HG03571 (cell line): ENCODE data around the gene VTCN1.
"Not testable (repeated sequence)": the region's sequence is repeated elsewhere in the genome, so short reads cannot be mapped to it uniquely, and the experiment has no call there.

ENCODE experiments used
- ATAC-seq: cut with Tn5 transposase; IDR thresholded peaks from one replicate; pipeline ENCODE4 v1.9.1; 2021; ENCODE audit not compliant: unreplicated experiment

Gene VTCN1

GRCh38 chr1:117210831-117211261 lies at the start of gene VTCN1:
Gene VTCN1 (minus strand): TSS chr1:117210927. CDS start chr1:117210855, 72 bp downstream.
- ATAC-seq: no peak

GRCh38 chr1:117258791-117259190 lies 48.1 kb upstream of the VTCN1 start:
- ATAC-seq: no peak

- ATAC-seq: not testable (repeated sequence)
Measured at GRCh38 chr1:117258075-117258474, 47.3 kb upstream of the VTCN1 start.

GRCh38 chr1:117257291-117257690 lies 46.6 kb upstream of the VTCN1 start:
- no peak for ATAC-seq

GRCh38 chr1:117250061-117250606 lies 39.4 kb upstream of the VTCN1 start:
- ATAC-seq: no peak

- ATAC-seq: no peak
Measured at GRCh38 chr1:117244971-117245370, 34.2 kb upstream of the VTCN1 start.

- ATAC-seq: no peak
Measured at GRCh38 chr1:117244306-117244705, 33.6 kb upstream of the VTCN1 start.

GRCh38 chr1:117241512-117241911 lies 30.8 kb upstream of the VTCN1 start:
- ATAC-seq: no peak

- no peak for ATAC-seq
Measured at GRCh38 chr1:117240547-117240946, 29.8 kb upstream of the VTCN1 start.

- no peak for ATAC-seq
Measured at GRCh38 chr1:117239467-117239866, 28.7 kb upstream of the VTCN1 start.

GRCh38 chr1:117237726-117238381 lies 27.1 kb upstream of the VTCN1 start:
- ATAC-seq: no peak

GRCh38 chr1:117235863-117236465 lies 25.2 kb upstream of the VTCN1 start:
- ATAC-seq: no peak

GRCh38 chr1:117232531-117232930 lies 21.8 kb upstream of the VTCN1 start:
- no peak for ATAC-seq

GRCh38 chr1:117231748-117232373 lies 21.1 kb upstream of the VTCN1 start:
- ATAC-seq: no peak

- no peak for ATAC-seq
Measured at GRCh38 chr1:117231312-117231711, 20.6 kb upstream of the VTCN1 start.

GRCh38 chr1:117229217-117229616 lies 18.5 kb upstream of the VTCN1 start:
- no peak for ATAC-seq

GRCh38 chr1:117225931-117226330 lies 15.2 kb upstream of the VTCN1 start:
- ATAC-seq: no peak

- no peak for ATAC-seq
Measured at GRCh38 chr1:117216718-117217117, 6.0 kb upstream of the VTCN1 start.

- ATAC-seq: no peak
Measured at GRCh38 chr1:117215733-117216462, 5.2 kb upstream of the VTCN1 start.

GRCh38 chr1:117215019-117215418 lies 4.3 kb upstream of the VTCN1 start:
- ATAC-seq: no peak

GRCh38 chr1:117213046-117213445 lies 2.3 kb upstream of the VTCN1 start:
- ATAC-seq: no peak
